Lower leg skin (tissue), 4 donors: ENCODE data around the gene EMILIN2. TPM values are rescaled to one million over a fixed set of nuclear protein-coding genes. Genes with fewer than 3 reads are reported as not detected.

Experiments used
- DNase-seq, 2 donors: peaks; one replicate each; pipeline ENCODE4 v3.0.0-alpha.2; 2019; ENCODE audit warnings: low spot score in 2 of 2
- H3K4me3 ChIP-seq: fragments of 200-600 bp; sonication (generic); 2 replicates; pipeline ENCODE4 v1.5.1; 2017; ENCODE audit warnings: mild to moderate bottlenecking, low read depth; ENCODE audit not compliant: poor library complexity, severe bottlenecking
- POLR2A ChIP-seq, 2 donors: fragments of 450-650 bp; IDR thresholded peaks; one replicate each; pipeline ENCODE4 v1.6.1; 2016 to 2017; ENCODE audit warnings: antibody characterized with exemption in 2 of 2, mild to moderate bottlenecking in 1 of 2, moderate library complexity in 1 of 2
- WGBS, 2 donors: methylation state at CpG; one replicate each; pipeline ENCODE4 v1.1.5; 2018; 5-methylcytosine and 5-hydroxymethylcytosine counted together
- intact Hi-C: fragments of 100-400 bp; cut with DNase I; formaldehyde crosslinking; loops from one replicate; pipeline ENCODE4 v1.15.0; 2023; ENCODE audit warnings: low total_unique reads
- total RNA-seq, 4 donors: library from RNA; depleted of rRNA; stranded (reverse); fragments of >200 nt; gene quantifications; one replicate each; pipeline ENCODE4 v1.1.0, GENCODE V29; 2016
- TF ChIP-seq, protein P1 (sequence below), 3 donors: fragments of 450-650 bp; IDR thresholded peaks; one replicate each; pipeline ENCODE4 v1.5.1; 2016; ENCODE audit warnings: antibody characterized with exemption in 3 of 3, mild to moderate bottlenecking in 3 of 3, moderate library complexity in 2 of 3

Gene EMILIN2
- total RNA-seq, 4 donors from 2014 or later: 4.0 to 10.9 (median 7.5) TPM

DNA sequence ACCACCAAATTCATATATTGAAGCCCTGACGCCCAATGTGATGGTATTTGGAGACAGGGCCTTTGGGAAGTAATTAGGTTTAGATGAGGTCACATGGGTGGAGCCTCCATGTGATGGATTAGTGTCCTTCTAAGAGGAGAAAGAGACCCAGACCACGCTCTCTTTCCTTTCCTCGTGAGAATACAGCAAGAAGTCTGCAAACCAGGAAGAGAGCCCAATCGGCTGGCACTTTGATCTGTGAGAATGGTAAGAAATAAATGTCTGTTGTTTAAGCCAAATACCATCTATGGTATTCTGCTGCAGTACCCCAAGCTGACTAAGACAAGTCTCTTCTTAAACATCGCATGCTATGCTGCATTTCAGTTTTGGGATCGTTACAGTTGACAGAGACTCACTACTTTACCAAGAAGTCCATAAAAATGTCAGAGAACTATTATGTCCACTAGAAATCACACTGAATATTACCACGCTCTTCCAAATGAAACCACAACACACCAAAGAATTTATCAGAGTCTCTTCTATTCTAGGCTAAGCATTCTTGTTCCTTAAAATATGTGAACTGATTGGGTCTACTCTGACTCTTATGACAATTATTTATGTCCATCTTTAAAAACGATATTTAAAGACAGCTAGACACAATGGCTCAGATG, 117.7 kb downstream of the EMILIN2 start:
- TF ChIP-seq, protein P1, sequence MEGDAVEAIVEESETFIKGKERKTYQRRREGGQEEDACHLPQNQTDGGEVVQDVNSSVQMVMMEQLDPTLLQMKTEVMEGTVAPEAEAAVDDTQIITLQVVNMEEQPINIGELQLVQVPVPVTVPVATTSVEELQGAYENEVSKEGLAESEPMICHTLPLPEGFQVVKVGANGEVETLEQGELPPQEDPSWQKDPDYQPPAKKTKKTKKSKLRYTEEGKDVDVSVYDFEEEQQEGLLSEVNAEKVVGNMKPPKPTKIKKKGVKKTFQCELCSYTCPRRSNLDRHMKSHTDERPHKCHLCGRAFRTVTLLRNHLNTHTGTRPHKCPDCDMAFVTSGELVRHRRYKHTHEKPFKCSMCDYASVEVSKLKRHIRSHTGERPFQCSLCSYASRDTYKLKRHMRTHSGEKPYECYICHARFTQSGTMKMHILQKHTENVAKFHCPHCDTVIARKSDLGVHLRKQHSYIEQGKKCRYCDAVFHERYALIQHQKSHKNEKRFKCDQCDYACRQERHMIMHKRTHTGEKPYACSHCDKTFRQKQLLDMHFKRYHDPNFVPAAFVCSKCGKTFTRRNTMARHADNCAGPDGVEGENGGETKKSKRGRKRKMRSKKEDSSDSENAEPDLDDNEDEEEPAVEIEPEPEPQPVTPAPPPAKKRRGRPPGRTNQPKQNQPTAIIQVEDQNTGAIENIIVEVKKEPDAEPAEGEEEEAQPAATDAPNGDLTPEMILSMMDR (IDR thresholded peaks at IDR 0.05): no peak
- no peak for TF ChIP-seq POLR2A (IDR thresholded peaks at IDR 0.05)
- no peak for DNase-seq
- 91 to 92% methylated on average over 8 of the region's 8 CpGs for WGBS, 2 donors
- H3K4me3 ChIP-seq: no peak overlapping the region
- intact Hi-C loops: no loop called here

Other genes starting within 250 kb of the EMILIN2 start
- 10 to 100 TPM; 28.2 to 55.8 (median 31.9) TPM for gene SMCHD1, start 191.3 kb upstream of the EMILIN2 start, total RNA-seq
- gene LPIN2, start 166.1 kb downstream of the EMILIN2 start, total RNA-seq: 1 to 10 TPM; 4.2 to 8.6 (median 6.7) TPM